Liver (tissue), 9 donors: Measurements from ENCODE around the gene RNU11. TPM values are rescaled to one million over a fixed set of nuclear protein-coding genes. Genes with fewer than 3 reads are reported as not detected.

Source experiments
- DNase-seq: peaks from one replicate; pipeline ENCODE4 v3.0.0-alpha.2; 2017; ENCODE audit warnings: low spot score
- H3K27ac ChIP-seq, 2 donors: one replicate each; pipeline ENCODE4 v1.7.0; 2013; ENCODE audit warnings: inconsistent platforms in 2 of 2, low read length in 2 of 2, control low read depth in 1 of 2, low read depth in 1 of 2, mild to moderate bottlenecking in 1 of 2
- H3K27me3 ChIP-seq, 4 donors: one replicate each; pipeline versions ENCODE4 v1.6.1 to v1.7.0; 2013; ENCODE audit warnings: low read length in 3 of 4, inconsistent platforms in 1 of 4, mild to moderate bottlenecking in 1 of 4, moderate library complexity in 1 of 4; ENCODE audit not compliant: control insufficient read depth in 4 of 4, insufficient read depth in 4 of 4
- H3K36me3 ChIP-seq, 4 donors: one replicate each; pipeline versions ENCODE4 v1.6.1 to v1.7.0; 2013; ENCODE audit warnings: low read length in 3 of 4, mild to moderate bottlenecking in 3 of 4, low read depth in 1 of 4, moderate library complexity in 1 of 4; ENCODE audit not compliant: control insufficient read depth in 4 of 4, insufficient read depth in 3 of 4
- H3K4me1 ChIP-seq, 4 donors: one replicate each; pipeline versions ENCODE4 v1.6.1 to v1.7.0; 2013; ENCODE audit warnings: low read length in 3 of 4, mild to moderate bottlenecking in 3 of 4, moderate library complexity in 1 of 4; ENCODE audit not compliant: control insufficient read depth in 4 of 4, insufficient read depth in 4 of 4
- H3K4me3 ChIP-seq, 3 donors: one replicate each; pipeline versions ENCODE4 v1.6.1 to v1.7.0; 2013; ENCODE audit warnings: low read length in 3 of 3, control low read depth in 1 of 3, low read depth in 1 of 3, mild to moderate bottlenecking in 1 of 3
- H3K9ac ChIP-seq, 2 donors: one replicate each; pipeline ENCODE4 v1.7.0; 2013; ENCODE audit warnings: low read length in 2 of 2, mild to moderate bottlenecking in 2 of 2, moderate library complexity in 2 of 2, control low read depth in 1 of 2, low read depth in 1 of 2
- H3K9me3 ChIP-seq, 4 donors: one replicate each; pipeline versions ENCODE4 v1.6.1 to v1.7.0; 2013; ENCODE audit warnings: low read length in 3 of 4; ENCODE audit not compliant: control insufficient read depth in 4 of 4
- ATF3 ChIP-seq: IDR thresholded peaks from 2 replicates; pipeline ENCODE4 v1.6.1; 2016; ENCODE audit warnings: antibody characterized with exemption
- CTCF ChIP-seq: fragments of 150-350 bp; IDR thresholded peaks from 2 replicates; pipeline ENCODE4 v1.5.1; 2017; ENCODE audit warnings: improper control_type of control experiment, low read depth, low read length; ENCODE audit not compliant: missing input control
- FOXA1 ChIP-seq: IDR thresholded peaks from 2 replicates; pipeline ENCODE4 v1.6.1; 2016; ENCODE audit warnings: antibody characterized with exemption
- FOXA2 ChIP-seq: IDR thresholded peaks from 2 replicates; pipeline ENCODE4 v1.6.1; 2016; ENCODE audit warnings: antibody characterized with exemption
- GABPA ChIP-seq, 2 donors: IDR thresholded peaks in 1 of 2; conservative IDR thresholded peaks in 1 of 2; 2 replicates each; pipeline ENCODE4 v1.6.1; 2016; ENCODE audit warnings: antibody characterized with exemption in 2 of 2, mild to moderate bottlenecking in 1 of 2, moderate library complexity in 1 of 2
- HNF4G ChIP-seq: IDR thresholded peaks from 2 replicates; pipeline ENCODE4 v1.6.1; 2016; ENCODE audit warnings: antibody characterized with exemption
- NR2F2 ChIP-seq: IDR thresholded peaks from 2 replicates; pipeline ENCODE4 v1.6.1; 2016; ENCODE audit warnings: antibody characterized with exemption
- RAD21 ChIP-seq, 2 donors: IDR thresholded peaks; 2 replicates each; pipeline ENCODE4 v1.6.1; 2016; ENCODE audit warnings: antibody characterized with exemption in 2 of 2, mild to moderate bottlenecking in 2 of 2
- REST ChIP-seq: IDR thresholded peaks from 2 replicates; pipeline ENCODE4 v1.6.1; 2016; ENCODE audit warnings: antibody characterized with exemption, mild to moderate bottlenecking
- RXRA ChIP-seq, 2 donors: IDR thresholded peaks; 2 replicates each; pipeline ENCODE4 v1.6.1; 2017 to 2018; ENCODE audit warnings: antibody characterized with exemption in 2 of 2, mild to moderate bottlenecking in 1 of 2
- TAF1 ChIP-seq: conservative IDR thresholded peaks from 2 replicates; pipeline ENCODE4 v1.6.1; 2016; ENCODE audit warnings: antibody characterized with exemption, mild to moderate bottlenecking
- YY1 ChIP-seq: IDR thresholded peaks from 2 replicates; pipeline ENCODE4 v1.6.1; 2016; ENCODE audit warnings: antibody characterized with exemption, mild to moderate bottlenecking
- ZBTB33 ChIP-seq: IDR thresholded peaks from 2 replicates; pipeline ENCODE4 v1.6.1; 2016; ENCODE audit warnings: antibody characterized with exemption
- WGBS: extraction: QIAGEN DNeasy Blood & Tissue Kit; methylation state at CpG from one replicate; pipeline ENCODE4 v1.1.7; 2013; 5-methylcytosine and 5-hydroxymethylcytosine counted together
- polyA plus RNA-seq, 2 donors: library from polyadenylated mRNA; stranded (reverse) in 1 of 2; unstranded in 1 of 2; fragments of 200-250 nt in 1 of 2; fragments of >200 nt in 1 of 2; fragmentation: Nextera tagmentation in 1 of 2; extraction: Ambion mirVana in 1 of 2; gene quantifications; one replicate each; pipeline versions ENCODE4 v1.2.1 to v1.2.3, GENCODE V29; 2013 to 2015
- total RNA-seq, 2 donors: library from RNA; depleted of rRNA; stranded (reverse); fragments of >200 nt; gene quantifications; one replicate each; pipeline ENCODE4 v1.2.3, GENCODE V29; 2014
- donor health status: healthy.
- donor health status: healthy.
- donor health status: healthy.
- donor health status: healthy.
- donor health status: healthy.

RNU11 gene
- total and polyA plus RNA-seq, 4 donors, result not detected

GRCh38 chr1:28640766-28641165 lies 7.6 kb upstream of the RNU11 start:
- Histone ChIP-seq H3K36me3 (peaks cover 0 to 3% (median under 1%) of the 10 kb centered on the region in 4 donors), H3K27me3 (no peaks in the 10 kb centered on the region), H3K4me1 (peaks cover 6 to 21% (median 13%) of the 10 kb centered on the region in 4 donors), H3K4me3 (no peak overlapping the region), H3K9me3 (no peaks in the 10 kb centered on the region), H3K9ac (no peak overlapping the region), H3K27ac (no peak overlapping the region)
- TF ChIP-seq REST (no peak), GABPA (IDR thresholded peaks at IDR 0.05 in 1 of 2, conservative IDR thresholded peaks at IDR 0.05 in 1 of 2) (no peak), YY1 (no peak), TAF1 (no peak), ZBTB33 (no peak), CTCF (peak; percentile 15), FOXA2 (no peak), NR2F2 (no peak), RAD21 (IDR thresholded peaks at IDR 0.05) (peak in 1 of 2 donors; percentile 16)
- DNase-seq, result no peak
- 98% methylated on average over 1 of the region's 1 CpG for WGBS

GRCh38 chr1:28642056-28642846 lies 6.1 kb upstream of the RNU11 start:
- no peak for DNase-seq
- H3K9me3 ChIP-seq, result no peaks in the 10 kb centered on the region
- WGBS, result under 1% methylated on average over 26 of the region's 26 CpGs
- no peaks in the 10 kb centered on the region for H3K36me3 ChIP-seq
- H3K4me3 ChIP-seq, result peak overlapping the region; percentile 74 to 100 (median 97)
- no peaks in the 10 kb centered on the region for H3K27me3 ChIP-seq
- H3K4me1 ChIP-seq, result peaks cover 6 to 23% (median 15%) of the 10 kb centered on the region in 4 donors
- TF ChIP-seq RAD21 (IDR thresholded peaks at IDR 0.05), result no peak
- TF ChIP-seq ZBTB33, result no peak
- TF ChIP-seq HNF4G, result no peak
- TF ChIP-seq ATF3, result no peak
- TF ChIP-seq FOXA1, result no peak
- TF ChIP-seq NR2F2, result no peak
- no peak for TF ChIP-seq REST
- no peak for TF ChIP-seq YY1
- TF ChIP-seq TAF1, result no peak
- no peak for TF ChIP-seq RXRA (IDR thresholded peaks at IDR 0.05)
- peak overlapping the region; percentile 93 to 94 for H3K27ac ChIP-seq
- H3K9ac ChIP-seq, result peak overlapping the region; percentile 96
